OCI-LY1 (cell line): ENCODE measurements around the gene SYT15.

Experiments used
- EZH2 ChIP-seq: fragments of 200-600 bp; sonication (generic), shearing (Covaris generic); IDR thresholded peaks from 2 replicates; pipeline ENCODE4 v1.8.0; 2017; ENCODE audit warnings: borderline replicate concordance, mixed run types, mild to moderate bottlenecking, antibody characterized with exemption, low read length, moderate library complexity, mixed read lengths
- TF ChIP-seq, protein P1 (sequence below): fragments of 200-600 bp; sonication (generic), shearing (Covaris generic); IDR thresholded peaks from 2 replicates; pipeline ENCODE4 v1.5.1; 2017; ENCODE audit warnings: mild to moderate bottlenecking, antibody characterized with exemption, low read length, moderate library complexity, mixed read lengths

DNA sequence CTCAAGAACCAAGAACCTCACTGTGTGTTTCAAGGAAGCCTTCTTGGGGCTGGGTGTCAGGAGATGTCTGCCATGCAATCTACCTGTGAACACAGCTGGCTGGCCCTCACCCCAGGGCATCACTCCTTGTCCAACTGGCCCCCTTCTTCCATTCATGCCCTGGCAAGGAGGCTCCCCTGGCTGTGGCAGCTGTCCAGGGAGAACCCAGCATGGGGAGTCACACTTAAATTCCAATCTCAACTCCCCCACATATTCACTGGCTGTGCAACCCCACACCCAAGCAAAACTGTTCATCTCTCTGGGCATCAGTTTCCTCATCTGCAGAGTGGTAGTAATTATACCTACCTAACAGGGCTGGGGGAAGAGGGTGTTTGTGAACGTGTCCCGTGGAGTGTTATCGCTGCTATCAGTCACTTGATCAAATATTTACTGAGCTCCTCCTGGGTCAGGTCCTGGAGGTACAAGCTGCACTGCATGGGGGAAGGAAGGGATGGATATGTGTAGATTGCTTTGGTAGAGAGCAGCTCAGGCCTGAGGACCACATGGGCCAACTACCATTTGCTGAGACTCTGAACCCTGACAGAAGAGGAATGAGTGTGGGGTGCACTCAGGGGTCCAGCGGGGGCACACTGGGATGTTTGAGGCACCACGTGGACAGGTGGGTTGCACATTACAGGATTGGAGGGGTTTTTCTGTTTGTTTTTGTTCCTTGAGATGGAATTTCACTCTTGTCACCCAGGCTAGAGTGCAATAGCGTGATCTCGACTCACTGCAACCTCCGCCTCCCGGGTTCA, 20.3 kb upstream of the SYT15 start:
- TF ChIP-seq, protein P1, sequence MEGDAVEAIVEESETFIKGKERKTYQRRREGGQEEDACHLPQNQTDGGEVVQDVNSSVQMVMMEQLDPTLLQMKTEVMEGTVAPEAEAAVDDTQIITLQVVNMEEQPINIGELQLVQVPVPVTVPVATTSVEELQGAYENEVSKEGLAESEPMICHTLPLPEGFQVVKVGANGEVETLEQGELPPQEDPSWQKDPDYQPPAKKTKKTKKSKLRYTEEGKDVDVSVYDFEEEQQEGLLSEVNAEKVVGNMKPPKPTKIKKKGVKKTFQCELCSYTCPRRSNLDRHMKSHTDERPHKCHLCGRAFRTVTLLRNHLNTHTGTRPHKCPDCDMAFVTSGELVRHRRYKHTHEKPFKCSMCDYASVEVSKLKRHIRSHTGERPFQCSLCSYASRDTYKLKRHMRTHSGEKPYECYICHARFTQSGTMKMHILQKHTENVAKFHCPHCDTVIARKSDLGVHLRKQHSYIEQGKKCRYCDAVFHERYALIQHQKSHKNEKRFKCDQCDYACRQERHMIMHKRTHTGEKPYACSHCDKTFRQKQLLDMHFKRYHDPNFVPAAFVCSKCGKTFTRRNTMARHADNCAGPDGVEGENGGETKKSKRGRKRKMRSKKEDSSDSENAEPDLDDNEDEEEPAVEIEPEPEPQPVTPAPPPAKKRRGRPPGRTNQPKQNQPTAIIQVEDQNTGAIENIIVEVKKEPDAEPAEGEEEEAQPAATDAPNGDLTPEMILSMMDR, result no peak
- TF ChIP-seq EZH2, result no peak
